K562 (cell line): ENCODE results near the gene HMCN1. TPM values are rescaled to one million over a fixed set of nuclear protein-coding genes. Genes with fewer than 3 reads are reported as not detected.

ENCODE experiments used
- ARID1B ChIP-seq: fragments of 450-650 bp; IDR thresholded peaks from 2 replicates; pipeline ENCODE4 v1.6.1; 2016; ENCODE audit warnings: antibody characterized with exemption, mild to moderate bottlenecking, inconsistent platforms
- ATF7 ChIP-seq: fragments of 450-650 bp; IDR thresholded peaks from 2 replicates; pipeline ENCODE4 v1.7.1; 2014; ENCODE audit warnings: mild to moderate bottlenecking, moderate library complexity
- CBX2 ChIP-seq: fragments of 200-600 bp; sonication (generic); IDR thresholded peaks from one replicate; pipeline ENCODE4 v1.6.1; 2012; ENCODE audit warnings: mild to moderate bottlenecking, low read length, inconsistent platforms; ENCODE audit not compliant: insufficient read depth, poor library complexity, severe bottlenecking
- GTF2A2 ChIP-seq: IDR thresholded peaks from 2 replicates; pipeline ENCODE4 v1.6.1; 2016; ENCODE audit warnings: mild to moderate bottlenecking, missing genetic modification characterization, missing compliant biosample characterization
- JUN ChIP-seq, 2 experiments: sonication (generic) in 1 of 2; formaldehyde crosslinking in 1 of 2; IDR thresholded peaks; 2 replicates each; pipeline versions ENCODE4 v1.6.1 to v1.8.0; 2012 to 2022; ENCODE audit warnings: borderline replicate concordance in 2 of 2, mild to moderate bottlenecking in 2 of 2, improper control_type of control experiment in 1 of 2, low read depth in 1 of 2, low read length in 1 of 2, missing genetic modification reagents in 1 of 2
- KLF16 ChIP-seq: IDR thresholded peaks from 2 replicates; pipeline ENCODE4 v1.6.1; 2016; ENCODE audit warnings: antibody characterized with exemption
- LEF1 ChIP-seq: fragments of 450-650 bp; IDR thresholded peaks from 2 replicates; pipeline ENCODE4 v1.6.1; 2016; ENCODE audit warnings: mild to moderate bottlenecking
- MCM7 ChIP-seq, 2 experiments: fragments of 450-650 bp; IDR thresholded peaks; 2 replicates each; pipeline ENCODE4 v1.6.1; 2016 to 2018
- MXI1 ChIP-seq: IDR thresholded peaks from 2 replicates; pipeline ENCODE4 v1.6.1; 2011; ENCODE audit warnings: low read depth, mild to moderate bottlenecking, improper control_type of control experiment, low read length
- NONO ChIP-seq, 2 experiments: fragments of 200-400 bp in 1 of 2; fragments of 450-650 bp in 1 of 2; formaldehyde crosslinking in 1 of 2; IDR thresholded peaks; 2 replicates each; pipeline ENCODE4 v1.6.1; 2017; ENCODE audit warnings: low read depth in 2 of 2, mild to moderate bottlenecking in 2 of 2, moderate library complexity in 2 of 2, low read length in 1 of 2
- PHF20 ChIP-seq: fragments of 450-650 bp; IDR thresholded peaks from 2 replicates; pipeline ENCODE4 v1.6.1; 2018; ENCODE audit not compliant: partially characterized antibody
- RBM25 ChIP-seq: fragments of 200-400 bp; formaldehyde crosslinking; IDR thresholded peaks from 2 replicates; pipeline ENCODE4 v1.6.1; 2018; ENCODE audit warnings: low read length, low read depth, moderate library complexity; ENCODE audit not compliant: severe bottlenecking
- SMC3 ChIP-seq: conservative IDR thresholded peaks from 2 replicates; pipeline ENCODE4 v1.6.1; 2011; ENCODE audit warnings: low read depth, low read length, improper control_type of control experiment; ENCODE audit not compliant: insufficient read depth
- TBL1XR1 ChIP-seq, 2 experiments: IDR thresholded peaks; 2 replicates each; pipeline ENCODE4 v1.6.1; 2012; ENCODE audit warnings: improper control_type of control experiment in 2 of 2, low read length in 2 of 2, mild to moderate bottlenecking in 1 of 2
- ZNF133 ChIP-seq: fragments of 250-450 bp; sonication (Bioruptor Pico); IDR thresholded peaks from 2 replicates; pipeline ENCODE4 v1.4.0; 2020; ENCODE audit warnings: mild to moderate bottlenecking
- ZNF561 ChIP-seq: fragments of 450-650 bp; formaldehyde crosslinking; conservative IDR thresholded peaks from 2 replicates; pipeline ENCODE4 v1.4.0; 2020; ENCODE audit warnings: mild to moderate bottlenecking, moderate library complexity
- polyA plus RNA-seq, 8 experiments: library from polyadenylated mRNA; depleted of rRNA in 4 of 8; stranded (reverse) in 5 of 8; unstranded in 3 of 8; fragments of >200 nt; fragmentation: Nextera tagmentation in 2 of 8; fragmentation: Illumina TruSeq in 1 of 8; extraction: Ambion mirVana in 2 of 8; extraction: Trizol in 1 of 8; gene quantifications; 2 replicates each; pipeline versions ENCODE4 v1.2.1 to v1.2.3, GENCODE V29; 2011 to 2014; ENCODE audit warnings: inconsistent platforms in 1 of 8, missing spikeins in 1 of 8
- total RNA-seq, 7 experiments: library from RNA; depleted of rRNA in 6 of 7; stranded (reverse); fragments of >200 nt in 6 of 7; fragmentation: Illumina TruSeq in 2 of 7; extraction: Trizol in 2 of 7; gene quantifications; 2 replicates each; pipeline versions ENCODE4 v1.2.1 to v1.2.3, GENCODE V29; 2011 to 2021; ENCODE audit warnings: low replicate concordance in 1 of 7
- TF ChIP-seq, protein P1 (sequence below), 2 experiments: fragments of 450-650 bp; IDR thresholded peaks; 2 replicates each; pipeline ENCODE4 v1.6.1; 2016; ENCODE audit warnings: mild to moderate bottlenecking in 2 of 2, borderline replicate concordance in 1 of 2, low read depth in 1 of 2, moderate library complexity in 1 of 2
- TF ChIP-seq, protein P2 (sequence below): fragments of 450-650 bp; IDR thresholded peaks from 2 replicates; pipeline ENCODE4 v1.6.1; 2016; ENCODE audit warnings: antibody characterized with exemption

HMCN1 gene
- total and polyA plus RNA-seq, 9 of the 15 experiments (the other 6 are each of a cell fraction or from before 2014, with no cell fraction given), result 0.07 to 0.36 (median 0.21) TPM

DNA sequence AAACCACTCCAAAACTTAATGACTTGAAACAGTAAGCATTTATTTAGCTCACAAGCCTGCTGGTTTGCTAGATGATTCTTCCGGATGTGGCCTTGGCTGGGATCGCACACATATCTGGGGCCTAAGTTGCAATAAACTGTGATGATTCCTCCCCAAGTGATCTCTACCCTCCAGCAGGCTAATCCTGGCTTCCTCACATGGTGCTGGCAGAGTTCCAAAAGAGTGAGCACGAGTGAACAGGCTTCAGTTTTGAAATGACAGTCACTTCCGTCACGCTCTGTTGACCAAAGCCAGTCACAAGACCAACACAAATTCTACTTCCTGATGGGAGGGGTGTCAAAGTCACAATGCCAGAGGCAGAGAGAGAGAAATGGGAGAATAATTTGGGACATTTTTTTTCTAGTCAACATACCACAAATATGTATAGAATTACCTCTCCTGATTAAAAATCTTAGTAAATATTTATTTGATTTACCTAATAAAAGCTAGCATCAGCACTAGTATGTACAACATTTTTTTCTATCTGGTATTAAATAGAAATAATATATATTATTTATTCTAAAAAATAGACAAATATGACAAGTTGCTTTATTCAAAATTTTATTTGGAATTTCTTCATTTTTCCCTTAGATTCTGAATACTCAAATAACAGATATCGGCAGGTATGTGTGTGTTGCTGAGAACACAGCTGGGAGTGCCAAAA is 348.2 kb downstream of the HMCN1 start (continued):
- TF ChIP-seq, protein P1, sequence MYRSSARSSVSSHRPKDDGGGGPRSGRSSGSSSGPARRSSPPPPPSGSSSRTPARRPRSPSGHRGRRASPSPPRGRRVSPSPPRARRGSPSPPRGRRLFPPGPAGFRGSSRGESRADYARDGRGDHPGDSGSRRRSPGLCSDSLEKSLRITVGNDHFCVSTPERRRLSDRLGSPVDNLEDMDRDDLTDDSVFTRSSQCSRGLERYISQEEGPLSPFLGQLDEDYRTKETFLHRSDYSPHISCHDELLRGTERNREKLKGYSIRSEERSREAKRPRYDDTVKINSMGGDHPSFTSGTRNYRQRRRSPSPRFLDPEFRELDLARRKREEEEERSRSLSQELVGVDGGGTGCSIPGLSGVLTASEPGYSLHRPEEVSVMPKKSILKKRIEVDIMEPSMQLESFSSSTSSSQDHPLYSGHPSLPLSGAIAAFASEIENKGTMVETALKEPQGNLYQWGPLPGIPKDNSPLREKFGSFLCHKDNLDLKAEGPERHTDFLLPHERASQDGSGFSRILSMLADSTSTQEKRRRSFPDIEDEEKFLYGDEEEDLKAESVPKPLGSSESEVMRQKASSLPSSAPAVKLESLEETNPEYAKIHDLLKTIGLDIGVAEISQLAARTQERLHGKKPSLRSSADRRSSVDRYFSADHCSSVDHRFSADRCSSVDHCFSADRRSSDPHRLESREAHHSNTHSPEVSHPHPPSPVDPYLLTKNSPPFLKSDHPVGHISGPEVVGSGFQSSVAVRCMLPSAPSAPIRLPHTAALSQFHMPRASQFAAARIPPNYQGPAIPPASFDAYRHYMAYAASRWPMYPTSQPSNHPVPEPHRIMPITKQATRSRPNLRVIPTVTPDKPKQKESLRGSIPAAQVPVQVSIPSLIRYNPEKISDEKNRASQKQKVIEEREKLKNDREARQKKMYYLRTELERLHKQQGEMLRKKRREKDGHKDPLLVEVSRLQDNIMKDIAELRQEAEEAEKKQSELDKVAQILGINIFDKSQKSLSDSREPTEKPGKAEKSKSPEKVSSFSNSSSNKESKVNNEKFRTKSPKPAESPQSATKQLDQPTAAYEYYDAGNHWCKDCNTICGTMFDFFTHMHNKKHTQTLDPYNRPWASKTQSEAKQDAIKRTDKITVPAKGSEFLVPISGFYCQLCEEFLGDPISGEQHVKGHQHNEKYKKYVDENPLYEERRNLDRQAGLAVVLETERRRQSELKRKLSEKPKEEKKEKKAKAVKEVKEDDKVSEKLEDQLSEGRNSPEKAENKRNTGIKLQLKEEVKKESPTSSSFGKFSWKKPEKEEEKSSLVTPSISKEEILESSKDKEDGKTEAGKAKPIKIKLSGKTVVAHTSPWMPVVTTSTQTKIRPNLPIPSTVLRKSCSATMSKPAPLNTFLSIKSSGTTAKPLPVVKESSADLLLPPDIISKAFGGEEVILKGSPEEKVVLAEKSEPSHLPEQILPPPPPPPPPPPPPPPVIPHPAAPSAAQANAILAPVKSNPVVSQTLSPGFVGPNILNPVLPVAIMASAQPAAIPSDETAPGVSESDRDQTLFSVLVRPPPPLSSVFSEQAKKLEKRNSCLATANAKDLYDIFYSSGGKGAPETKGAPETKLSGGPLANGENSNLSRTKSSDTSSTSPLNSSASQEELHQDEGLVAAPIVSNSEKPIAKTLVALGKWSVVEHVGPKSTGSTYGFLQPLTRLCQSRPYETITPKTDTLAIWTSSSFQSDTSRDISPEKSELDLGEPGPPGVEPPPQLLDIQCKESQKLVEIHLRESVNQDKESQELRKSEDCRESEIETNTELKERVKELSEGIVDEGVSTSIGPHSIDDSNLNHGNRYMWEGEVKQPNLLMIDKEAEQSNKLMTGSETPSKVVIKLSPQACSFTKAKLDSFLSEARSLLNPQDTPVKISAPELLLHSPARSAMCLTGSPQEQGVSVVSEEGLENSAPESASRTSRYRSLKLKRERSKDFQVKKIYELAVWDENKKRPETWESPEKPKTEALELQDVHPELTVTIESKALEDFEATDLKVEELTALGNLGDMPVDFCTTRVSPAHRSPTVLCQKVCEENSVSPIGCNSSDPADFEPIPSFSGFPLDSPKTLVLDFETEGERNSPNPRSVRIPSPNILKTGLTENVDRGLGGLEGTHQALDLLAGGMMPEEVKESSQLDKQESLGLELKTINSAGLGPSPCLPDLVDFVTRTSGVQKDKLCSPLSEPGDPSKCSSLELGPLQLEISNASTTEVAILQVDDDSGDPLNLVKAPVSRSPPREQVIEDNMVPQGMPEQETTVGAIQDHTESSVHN (IDR thresholded peaks at IDR 0.05; ENCODE audit: borderline replicate concordance in 1 of 2, low read depth in 1 of 2), result peak in 1 of 2 experiments; percentile 96; a peak in 2 of 4 replicates
- TF ChIP-seq MCM7 (IDR thresholded peaks at IDR 0.05) (no peak), PHF20 (peak; percentile 41), KLF16 (peak; percentile 45), RBM25 (no peak), TBL1XR1 (IDR thresholded peaks at IDR 0.05; ENCODE audit: low read length in 2 of 2) (peak; percentile 41 to 81; a peak in 2 of 4 replicates), GTF2A2 (no peak), CBX2 (no peak), MXI1 (peak; percentile 59; the same call in 1 of the 2 replicates), JUN (IDR thresholded peaks at IDR 0.05; ENCODE audit: borderline replicate concordance, low read depth, low read length) (peak; percentile 80; the same call in 1 of the 2 replicates), JUN (CRISPR knock-in tag; IDR thresholded peaks at IDR 0.05; ENCODE audit: borderline replicate concordance) (no peak), LEF1 (peak; percentile 93), ZNF133 (CRISPR knock-in tag) (no peak), ARID1B (peak; percentile 87), SMC3 (0 out of 2 replicates have a peak, but pooled peaks have one; percentile 7), ZNF561 (CRISPR knock-in tag) (no peak), ATF7 (peak; percentile 85), NONO (IDR thresholded peaks at IDR 0.05; ENCODE audit: low read depth in 2 of 2, low read length in 1 of 2) (no peak)
- TF ChIP-seq, protein P2, sequence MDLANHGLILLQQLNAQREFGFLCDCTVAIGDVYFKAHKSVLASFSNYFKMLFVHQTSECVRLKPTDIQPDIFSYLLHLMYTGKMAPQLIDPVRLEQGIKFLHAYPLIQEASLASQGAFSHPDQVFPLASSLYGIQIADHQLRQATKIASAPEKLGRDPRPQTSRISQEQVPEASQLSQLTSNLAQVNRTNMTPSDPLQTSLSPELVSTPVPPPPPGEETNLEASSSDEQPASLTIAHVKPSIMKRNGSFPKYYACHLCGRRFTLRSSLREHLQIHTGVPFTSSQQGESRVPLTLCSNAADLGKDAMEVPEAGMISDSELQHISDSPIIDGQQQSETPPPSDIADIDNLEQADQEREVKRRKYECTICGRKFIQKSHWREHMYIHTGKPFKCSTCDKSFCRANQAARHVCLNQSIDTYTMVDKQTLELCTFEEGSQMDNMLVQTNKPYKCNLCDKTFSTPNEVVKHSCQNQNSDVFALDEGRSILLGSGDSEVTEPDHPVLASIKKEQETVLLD, result no peak
